Adipose tissue (tissue), 3 donors: ENCODE results near the gene KDM6A. TPM values are rescaled to one million over a fixed set of nuclear protein-coding genes. Genes with fewer than 3 reads are reported as not detected.
"Not testable (repeated sequence)": the region's sequence is repeated elsewhere in the genome, so short reads cannot be mapped to it uniquely, and the experiment has no call there.

Source experiments
- H3K27ac ChIP-seq: one replicate; pipeline ENCODE4 v1.5.1; 2013; ENCODE audit warnings: low read depth, low read length
- WGBS, 3 donors: extraction: QIAGEN DNeasy Blood & Tissue Kit; methylation state at CpG; one replicate each; pipeline ENCODE4 v1.1.7; 2013; 5-methylcytosine and 5-hydroxymethylcytosine counted together
- polyA plus RNA-seq, 3 donors: library from polyadenylated mRNA; stranded (reverse); fragments of 200-250 nt; gene quantifications; one replicate each; pipeline ENCODE4 v1.2.3, GENCODE V29; 2013
- donor health status: healthy with polysubstance abuse.
- donor health status: Bipolar disorder and iron deficiency.
- donor health status: healthy.

KDM6A gene
- polyA plus RNA-seq, 3 donors: 3.9 to 12.3 (median 6.4) TPM

GRCh38 chrX:44881549-44881948 lies 8.6 kb downstream of the KDM6A start:
- 86 to 95% (median 91%) methylated on average over 10 of the region's 10 CpGs for WGBS, 3 donors
- no peak overlapping the region for H3K27ac ChIP-seq

- H3K27ac ChIP-seq: no peak overlapping the region
Measured at GRCh38 chrX:44882635-44883034, 9.6 kb downstream of the KDM6A start.

- WGBS, 3 donors: 37 to 74% (median 66%) methylated on average over 4 of the region's 4 CpGs
Measured at GRCh38 chrX:44884944-44885343, 12.0 kb downstream of the KDM6A start.

DNA sequence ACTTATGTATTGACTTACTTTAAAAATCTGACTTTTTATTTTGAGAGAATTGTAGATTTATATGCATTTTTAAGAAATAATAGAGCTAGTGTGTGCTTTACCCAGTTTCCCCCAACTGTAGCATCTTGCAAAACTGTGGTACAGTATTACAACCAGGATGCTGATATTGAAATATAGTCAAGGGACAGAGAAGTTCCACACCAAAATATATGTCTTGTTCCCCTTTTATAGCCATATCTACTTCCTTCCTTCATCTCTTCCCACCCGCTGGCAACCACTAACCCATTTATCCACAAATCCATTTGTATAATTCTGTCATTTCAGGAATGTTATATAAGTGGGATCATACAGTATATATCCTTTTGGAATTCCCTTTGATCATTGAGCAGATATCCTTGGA lies 16.8 kb downstream of the KDM6A start:
- WGBS, 3 donors: 49 to 73% (median 71%) methylated on average over 1 of the region's 1 CpG
- H3K27ac ChIP-seq: no peak overlapping the region

More at GRCh38 chrX:44884944-44885343, 12.0 kb downstream of the KDM6A start:
- no peak overlapping the region for H3K27ac ChIP-seq

- 27 to 53% (median 43%) methylated on average over 3 of the region's 3 CpGs for WGBS, 3 donors
- no peak overlapping the region for H3K27ac ChIP-seq
Measured at GRCh38 chrX:44890247-44890646, 17.3 kb downstream of the KDM6A start.

GRCh38 chrX:44890687-44891086 lies 17.7 kb downstream of the KDM6A start:
- not testable (repeated sequence) for H3K27ac ChIP-seq
- WGBS, 3 donors: 64 to 76% (median 64%) methylated on average over 5 to 10 of the region's 10 CpGs

DNA sequence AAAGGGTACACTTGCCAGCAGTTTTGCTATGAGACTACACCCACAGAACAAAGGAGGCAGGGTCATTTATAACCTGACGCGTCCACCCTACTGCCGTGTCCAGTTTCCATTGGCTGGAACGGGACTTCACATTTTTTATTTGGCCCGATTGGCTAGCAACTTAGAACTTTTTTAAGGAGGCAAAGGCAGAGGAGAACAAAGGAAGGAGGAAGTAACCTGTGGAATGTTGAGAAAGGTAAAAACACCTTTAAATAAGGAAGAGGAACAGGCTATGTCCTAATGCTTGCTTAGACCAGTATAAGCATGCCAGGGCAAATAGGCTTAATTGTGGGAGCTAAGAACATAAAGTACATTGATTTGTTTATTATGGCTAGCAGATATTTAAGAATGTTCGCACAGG lies 18.7 kb downstream of the KDM6A start:
- H3K27ac ChIP-seq: no peak overlapping the region
- WGBS, 3 donors: 83 to 88% (median 86%) methylated on average over 6 of the region's 6 CpGs

- 95 to 100% (median 98%) methylated on average over 2 of the region's 2 CpGs for WGBS, 3 donors
- H3K27ac ChIP-seq: no peak overlapping the region
Measured at GRCh38 chrX:44896876-44897186, 23.8 kb downstream of the KDM6A start.

- 79 to 91% (median 85%) methylated on average over 2 of the region's 2 CpGs for WGBS, 3 donors
Measured at GRCh38 chrX:44897539-44897938, 24.6 kb downstream of the KDM6A start.

DNA sequence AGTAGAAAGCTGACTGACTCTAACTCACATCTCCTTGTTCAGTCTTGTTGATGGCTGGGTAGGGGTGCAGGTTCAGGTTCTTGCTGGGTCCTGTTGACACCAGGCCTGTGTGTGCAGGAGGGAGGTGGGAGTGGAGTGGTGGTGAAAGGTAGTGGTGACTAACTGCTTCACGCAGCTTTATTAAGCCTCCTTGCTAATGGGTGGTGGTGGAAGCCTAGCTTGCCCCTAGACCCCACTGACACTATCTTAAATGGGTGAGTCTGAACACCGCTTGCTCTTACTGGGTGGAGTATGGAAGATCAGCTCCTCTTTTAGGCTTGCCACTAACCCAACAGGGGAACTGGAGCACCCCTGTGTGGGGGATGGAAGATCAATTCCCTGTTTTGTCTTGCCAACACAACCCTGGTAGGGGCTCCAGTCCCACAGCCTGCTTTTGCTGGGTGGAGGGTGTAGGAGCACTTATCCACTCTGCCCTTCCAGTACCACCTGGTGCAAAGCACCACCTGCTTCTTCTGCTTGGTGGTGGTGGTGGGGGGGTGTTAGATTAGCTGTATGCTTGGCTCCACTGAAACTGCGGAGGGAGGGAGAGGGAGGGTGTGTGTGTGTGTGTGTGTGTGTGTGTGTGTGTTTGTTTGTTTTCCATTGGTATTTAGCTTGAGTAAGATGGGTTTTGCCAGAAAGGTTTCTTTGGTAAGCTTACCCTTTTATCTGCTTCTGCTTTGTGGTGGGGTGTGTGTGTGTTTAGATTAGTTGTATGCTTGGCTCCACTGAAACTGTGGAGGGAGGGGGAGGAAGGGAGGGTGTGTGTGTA lies 25.6 kb downstream of the KDM6A start:
- H3K27ac ChIP-seq: no peak overlapping the region
- 79 to 93% (median 84%) methylated on average over 3 of the region's 3 CpGs for WGBS, 3 donors

More at GRCh38 chrX:44897539-44897938, 24.6 kb downstream of the KDM6A start:
- no peak overlapping the region for H3K27ac ChIP-seq

- no peak overlapping the region for H3K27ac ChIP-seq
- 77 to 86% (median 82%) methylated on average over 4 of the region's 4 CpGs for WGBS, 3 donors
Measured at GRCh38 chrX:44899946-44900345, 27.0 kb downstream of the KDM6A start.

DNA sequence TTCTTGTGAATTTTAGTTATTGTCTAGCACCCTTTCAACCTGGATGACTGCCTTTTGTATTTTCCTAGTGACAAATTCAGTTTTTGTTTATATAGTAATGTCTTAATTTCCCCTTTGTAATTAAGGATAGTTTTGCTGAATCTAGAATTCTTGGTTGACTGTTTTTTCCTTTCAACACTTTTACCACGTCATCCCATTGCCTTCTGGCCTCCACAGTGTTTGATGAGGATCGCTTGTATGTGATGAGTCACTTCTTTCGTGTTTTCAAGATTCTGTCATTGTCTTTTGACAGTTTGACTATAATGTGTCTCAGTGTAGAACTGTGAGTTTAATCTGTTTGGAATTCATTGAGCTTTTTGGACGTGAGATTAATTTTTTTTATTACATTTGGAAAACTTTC lies 30.1 kb downstream of the KDM6A start:
- 75 to 84% (median 81%) methylated on average over 4 of the region's 4 CpGs for WGBS, 3 donors
- no peak overlapping the region for H3K27ac ChIP-seq

- 45 to 67% (median 60%) methylated on average over 4 of the region's 4 CpGs for WGBS, 3 donors
- no peak overlapping the region for H3K27ac ChIP-seq
Measured at GRCh38 chrX:44903830-44904530, 31.0 kb downstream of the KDM6A start.

- 43 to 58% (median 49%) methylated on average over 4 of the region's 4 CpGs for WGBS, 3 donors
- H3K27ac ChIP-seq: no peak overlapping the region
Measured at GRCh38 chrX:44904542-44905115, 31.6 kb downstream of the KDM6A start.

GRCh38 chrX:44906041-44906440 lies 33.1 kb downstream of the KDM6A start:
- 90 to 95% (median 90%) methylated on average over 3 of the region's 3 CpGs for WGBS, 3 donors
- H3K27ac ChIP-seq: no peak overlapping the region

DNA sequence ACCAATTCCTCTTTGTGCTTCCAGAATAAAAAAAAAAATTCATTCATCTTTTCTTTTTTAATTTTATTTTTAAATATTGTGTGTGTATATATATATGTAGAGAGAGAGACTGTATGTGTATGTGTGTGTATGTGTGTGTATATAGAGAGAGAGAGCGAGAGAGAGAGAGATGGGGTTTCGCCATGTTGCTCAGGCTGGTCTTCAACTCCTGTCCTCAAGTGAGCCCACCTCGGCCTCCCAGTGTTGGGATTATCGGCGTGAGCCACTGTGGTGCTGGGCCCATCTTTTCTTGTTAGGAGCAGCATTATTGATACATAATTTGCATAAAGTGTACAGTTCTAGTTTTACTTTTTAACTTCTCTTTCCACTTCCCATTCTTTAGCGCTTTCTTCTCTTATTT lies 33.6 kb downstream of the KDM6A start:
- H3K27ac ChIP-seq: no peak overlapping the region
- 91 to 95% (median 91%) methylated on average over 6 of the region's 6 CpGs for WGBS, 3 donors

DNA sequence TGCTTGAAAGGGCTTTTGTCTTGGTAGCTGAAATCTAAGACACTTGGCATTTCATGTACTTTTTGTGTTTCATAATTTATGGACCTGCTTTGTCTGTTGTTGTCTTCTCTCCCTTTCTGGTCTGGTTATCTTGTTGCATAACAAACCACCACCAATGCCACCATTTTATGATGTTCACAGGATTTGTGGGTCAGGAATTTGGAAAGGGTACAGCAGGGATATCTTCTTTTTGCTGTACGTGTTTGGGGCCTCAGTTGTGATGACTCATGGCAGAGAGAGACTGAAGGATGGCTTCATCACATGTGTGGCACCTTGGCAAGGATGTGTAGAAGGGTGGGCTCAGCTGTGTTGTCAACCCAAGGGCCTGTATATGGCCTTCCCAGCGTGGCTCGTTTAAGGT lies 35.2 kb downstream of the KDM6A start:
- H3K27ac ChIP-seq: no peak overlapping the region
- 45 to 73% (median 70%) methylated on average over 3 of the region's 3 CpGs for WGBS, 3 donors

DNA sequence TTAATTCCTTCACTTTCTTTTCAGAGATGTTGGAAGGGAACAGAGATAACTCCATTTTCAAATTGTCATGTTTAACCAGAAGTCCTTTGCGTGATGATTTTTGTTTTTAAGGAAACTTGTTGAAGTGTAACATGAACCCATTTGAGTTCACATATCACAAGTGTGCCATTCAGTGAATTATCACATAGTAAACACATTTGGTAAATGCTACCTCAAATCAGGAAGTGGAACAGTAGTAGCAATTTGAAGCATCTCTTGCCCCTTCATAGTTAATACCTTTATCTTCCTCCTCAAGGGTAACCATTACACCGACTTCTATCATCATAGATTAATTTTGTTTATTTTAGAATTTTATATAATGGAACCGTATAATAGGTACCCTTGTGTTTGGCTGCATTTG lies 35.8 kb downstream of the KDM6A start:
- WGBS, 3 donors: 40 to 85% (median 79%) methylated on average over 3 of the region's 3 CpGs

GRCh38 chrX:44910508-44910907 lies 37.5 kb downstream of the KDM6A start:
- WGBS, 3 donors: 66 to 96% (median 92%) methylated on average over 3 to 4 of the region's 4 CpGs
- not testable (repeated sequence) for H3K27ac ChIP-seq

More for the DNA sequence above, 35.8 kb downstream of the KDM6A start:
- no peak overlapping the region for H3K27ac ChIP-seq
